VCaP (cell line): Measurements from ENCODE around the gene DMRT3.

Source experiments
- H3K27ac ChIP-seq: fragments of 450-650 bp; 2 replicates; pipeline ENCODE4 v1.5.1; 2017
- TF ChIP-seq, protein P1 (sequence below): fragments of 450-650 bp; conservative IDR thresholded peaks from 2 replicates; pipeline ENCODE4 v1.5.1; 2017; ENCODE audit warnings: mild to moderate bottlenecking, moderate library complexity

The DMRT3 gene

DNA sequence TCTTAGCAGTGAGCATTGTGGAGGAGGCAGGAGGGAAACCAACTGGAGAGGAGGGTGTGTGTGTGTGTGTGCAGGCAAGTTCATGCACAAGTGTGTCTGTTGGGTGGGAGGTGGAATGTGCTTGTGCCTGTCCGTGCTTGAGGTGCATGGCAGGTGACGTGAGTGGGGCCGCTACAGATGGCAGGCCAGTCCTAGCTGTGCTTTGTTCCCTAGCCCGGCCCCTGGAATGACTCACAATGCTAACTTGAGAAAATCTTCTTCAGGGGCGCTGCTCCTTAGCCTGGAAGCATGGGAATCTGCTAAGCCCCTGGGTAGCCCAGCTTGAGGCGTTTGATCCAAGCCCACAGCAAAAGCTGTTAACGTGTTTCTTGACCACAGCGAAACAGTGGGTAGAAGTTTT, 48.7 kb downstream of the DMRT3 start:
- H3K27ac ChIP-seq, result no peak overlapping the region

GRCh38 chr9:1026219-1026618, 49.8 kb downstream of the DMRT3 start:
- no peak overlapping the region for H3K27ac ChIP-seq
- TF ChIP-seq, protein P1, sequence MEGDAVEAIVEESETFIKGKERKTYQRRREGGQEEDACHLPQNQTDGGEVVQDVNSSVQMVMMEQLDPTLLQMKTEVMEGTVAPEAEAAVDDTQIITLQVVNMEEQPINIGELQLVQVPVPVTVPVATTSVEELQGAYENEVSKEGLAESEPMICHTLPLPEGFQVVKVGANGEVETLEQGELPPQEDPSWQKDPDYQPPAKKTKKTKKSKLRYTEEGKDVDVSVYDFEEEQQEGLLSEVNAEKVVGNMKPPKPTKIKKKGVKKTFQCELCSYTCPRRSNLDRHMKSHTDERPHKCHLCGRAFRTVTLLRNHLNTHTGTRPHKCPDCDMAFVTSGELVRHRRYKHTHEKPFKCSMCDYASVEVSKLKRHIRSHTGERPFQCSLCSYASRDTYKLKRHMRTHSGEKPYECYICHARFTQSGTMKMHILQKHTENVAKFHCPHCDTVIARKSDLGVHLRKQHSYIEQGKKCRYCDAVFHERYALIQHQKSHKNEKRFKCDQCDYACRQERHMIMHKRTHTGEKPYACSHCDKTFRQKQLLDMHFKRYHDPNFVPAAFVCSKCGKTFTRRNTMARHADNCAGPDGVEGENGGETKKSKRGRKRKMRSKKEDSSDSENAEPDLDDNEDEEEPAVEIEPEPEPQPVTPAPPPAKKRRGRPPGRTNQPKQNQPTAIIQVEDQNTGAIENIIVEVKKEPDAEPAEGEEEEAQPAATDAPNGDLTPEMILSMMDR, result no peak

More for the DNA sequence above, 48.7 kb downstream of the DMRT3 start:
- TF ChIP-seq, protein P1, result no peak

DNA sequence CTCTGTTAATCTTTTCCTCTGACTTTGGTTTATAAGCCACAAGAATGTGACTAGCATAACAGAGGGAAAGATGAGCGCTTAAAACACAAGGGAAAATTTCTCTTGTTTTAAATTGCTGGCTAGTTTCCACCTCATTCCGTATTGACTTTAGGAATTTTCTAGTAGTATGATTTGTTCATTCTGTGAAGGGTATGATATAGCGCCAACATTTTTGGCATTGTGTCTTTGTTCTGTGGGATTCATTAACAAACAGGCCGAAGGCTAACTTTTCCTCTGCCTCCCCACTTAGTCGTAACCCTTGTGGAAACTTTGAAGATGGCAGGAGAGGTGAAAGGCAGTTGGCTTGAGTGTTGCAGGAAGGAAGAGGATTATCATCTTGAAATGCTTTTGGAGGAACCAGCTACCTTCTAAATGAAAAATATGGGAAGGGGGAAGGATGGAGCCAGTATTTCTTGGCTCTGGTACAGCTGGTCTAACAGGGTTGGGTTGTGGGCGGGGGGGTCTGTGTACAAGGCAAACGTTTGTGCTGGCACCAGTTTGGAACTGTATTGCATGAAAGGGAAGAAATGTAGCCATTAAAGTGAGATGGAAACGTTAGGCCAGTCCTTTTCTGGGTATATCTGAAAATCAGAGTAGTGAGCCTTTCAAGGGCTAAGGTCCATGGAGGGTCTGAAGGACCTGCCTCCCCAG, 52.2 kb downstream of the DMRT3 start:
- TF ChIP-seq, protein P1, result no peak
- H3K27ac ChIP-seq, result no peak overlapping the region

DNA sequence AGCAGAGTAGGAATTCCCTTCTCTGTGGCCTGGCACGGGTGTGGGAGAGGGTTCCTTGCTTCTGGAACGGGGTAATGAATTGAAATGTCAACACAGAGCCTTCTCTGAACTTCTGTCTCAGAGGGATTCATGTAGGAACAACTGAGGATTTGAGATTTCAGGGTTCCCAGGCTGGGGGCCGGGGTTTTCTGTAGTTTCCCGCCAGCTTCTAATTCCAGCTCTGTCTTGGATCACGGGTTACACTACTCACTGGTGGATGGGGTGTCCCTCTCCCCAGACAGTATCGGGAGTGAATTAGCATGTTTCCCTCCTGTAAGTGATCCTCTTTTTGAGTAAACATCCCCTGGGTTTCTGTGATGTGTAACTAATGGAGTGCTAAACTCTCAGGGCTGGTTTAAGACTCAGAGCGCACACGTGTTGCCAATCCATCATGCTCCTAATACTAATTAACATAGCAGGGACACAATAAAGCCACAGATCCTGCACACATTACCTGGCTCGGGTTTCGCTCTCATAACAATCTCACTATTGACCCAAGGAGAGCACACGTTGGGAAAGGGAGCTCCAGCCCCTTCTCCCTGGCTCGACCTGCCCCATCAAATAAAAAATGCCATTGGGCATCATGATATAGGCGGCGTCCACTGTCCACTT, 55.6 kb downstream of the DMRT3 start:
- TF ChIP-seq, protein P1, result no peak

GRCh38 chr9:1034271-1034670, 57.8 kb downstream of the DMRT3 start:
- TF ChIP-seq, protein P1, result no peak
- H3K27ac ChIP-seq, result no peak overlapping the region

More for the DNA sequence above, 55.6 kb downstream of the DMRT3 start:
- no peak overlapping the region for H3K27ac ChIP-seq

- H3K27ac ChIP-seq, result no peak overlapping the region
Observed at GRCh38 chr9:1039589-1039988, 63.1 kb downstream of the DMRT3 start.

More at GRCh38 chr9:1039589-1039988, 63.1 kb downstream of the DMRT3 start:
- TF ChIP-seq, protein P1, result no peak
